H9 (cell line): ENCODE measurements around the gene PTPN12. TPM values are rescaled to one million over a fixed set of nuclear protein-coding genes. Genes with fewer than 3 reads are reported as not detected.

Source experiments
- DNase-seq: peaks from one replicate; pipeline ENCODE4 v3.0.0-alpha.2; 2017
- H2AFZ ChIP-seq: one replicate; pipeline ENCODE4 v1.6.1; 2013; ENCODE audit warnings: mild to moderate bottlenecking, low read length, control low read depth, moderate library complexity
- H2AK5ac ChIP-seq: 2 replicates; pipeline ENCODE4 v1.6.1; 2013; ENCODE audit warnings: low read length, control low read depth, mixed read lengths; ENCODE audit not compliant: insufficient read length
- H2BK120ac ChIP-seq: one replicate; pipeline ENCODE4 v1.6.1; 2013; ENCODE audit warnings: low read depth, mild to moderate bottlenecking, low read length, control low read depth, inconsistent platforms; ENCODE audit not compliant: poor library complexity, severe bottlenecking
- H2BK12ac ChIP-seq: 2 replicates; pipeline ENCODE4 v1.6.1; 2013; ENCODE audit warnings: low read length, control low read depth, mixed read lengths, low read depth; ENCODE audit not compliant: insufficient read length
- H2BK15ac ChIP-seq: 2 replicates; pipeline ENCODE4 v1.6.1; 2013; ENCODE audit warnings: low read depth, low read length, control low read depth
- H2BK20ac ChIP-seq: one replicate; pipeline ENCODE4 v1.6.1; 2013; ENCODE audit warnings: low read depth, mild to moderate bottlenecking, low read length, control low read depth, inconsistent platforms; ENCODE audit not compliant: poor library complexity, severe bottlenecking
- H2BK5ac ChIP-seq: 2 replicates; pipeline ENCODE4 v1.6.1; 2013; ENCODE audit warnings: low read length, control low read depth, mixed read lengths; ENCODE audit not compliant: insufficient read length
- H3K14ac ChIP-seq: 2 replicates; pipeline ENCODE4 v1.6.1; 2013; ENCODE audit warnings: low read length, control low read depth; ENCODE audit not compliant: insufficient read depth
- H3K18ac ChIP-seq: 2 replicates; pipeline ENCODE4 v1.6.1; 2013; ENCODE audit warnings: low read depth, mild to moderate bottlenecking, mixed read lengths, low read length, control low read depth; ENCODE audit not compliant: insufficient read length
- H3K23ac ChIP-seq: 2 replicates; pipeline ENCODE4 v1.6.1; 2013; ENCODE audit warnings: low read length, control low read depth, mixed read lengths, low read depth; ENCODE audit not compliant: insufficient read length
- H3K23me2 ChIP-seq: 2 replicates; pipeline ENCODE4 v1.6.1; 2013; ENCODE audit warnings: low read depth, mild to moderate bottlenecking, mixed read lengths, low read length, control low read depth; ENCODE audit not compliant: insufficient read length, poor library complexity, severe bottlenecking
- H3K27ac ChIP-seq: 2 replicates; pipeline ENCODE4 v1.5.1; 2013; ENCODE audit warnings: low read length, control low read depth, mixed read lengths, low read depth; ENCODE audit not compliant: insufficient read length
- H3K27me3 ChIP-seq: 2 replicates; pipeline ENCODE4 v1.6.1; 2013; ENCODE audit warnings: low read length, control low read depth, inconsistent platforms; ENCODE audit not compliant: insufficient read depth
- H3K4ac ChIP-seq: 2 replicates; pipeline ENCODE4 v1.6.1; 2013; ENCODE audit warnings: low read depth, mild to moderate bottlenecking, control low read depth, inconsistent platforms, low read length, moderate library complexity
- H3K4me1 ChIP-seq: 2 replicates; pipeline ENCODE4 v1.6.1; 2013; ENCODE audit warnings: low read length, control low read depth, inconsistent platforms; ENCODE audit not compliant: insufficient read depth
- H3K4me2 ChIP-seq: 2 replicates; pipeline ENCODE4 v1.6.1; 2013; ENCODE audit warnings: low read length, control low read depth, mixed read lengths; ENCODE audit not compliant: insufficient read length, insufficient read depth
- H3K56ac ChIP-seq: 2 replicates; pipeline ENCODE4 v1.6.1; 2013; ENCODE audit warnings: low read depth, mild to moderate bottlenecking, mixed read lengths, low read length, control low read depth; ENCODE audit not compliant: insufficient read length
- H3K79me1 ChIP-seq: 2 replicates; pipeline ENCODE4 v1.6.1; 2013; ENCODE audit warnings: low read depth, mild to moderate bottlenecking, moderate library complexity, low read length, control low read depth, inconsistent platforms; ENCODE audit not compliant: insufficient read depth, poor library complexity, severe bottlenecking
- H3K79me2 ChIP-seq: 2 replicates; pipeline ENCODE4 v1.6.1; 2013; ENCODE audit warnings: low read length, control low read depth, inconsistent platforms; ENCODE audit not compliant: insufficient read depth
- H3K9ac ChIP-seq: 2 replicates; pipeline ENCODE4 v1.6.1; 2013; ENCODE audit warnings: low read length, control low read depth, mixed read lengths; ENCODE audit not compliant: insufficient read length; ENCODE audit errors: extremely low read depth
- H3K9me3 ChIP-seq: one replicate; pipeline ENCODE4 v1.6.1; 2013; ENCODE audit warnings: low read depth, low read length, inconsistent platforms; ENCODE audit not compliant: control insufficient read depth
- H3T11ph ChIP-seq: one replicate; pipeline ENCODE4 v1.6.1; 2013; ENCODE audit warnings: mild to moderate bottlenecking, low read length, control low read depth, inconsistent platforms
- H4K20me1 ChIP-seq: one replicate; pipeline ENCODE4 v1.6.1; 2013; ENCODE audit not compliant: control insufficient read depth, insufficient read length, insufficient read depth
- H4K5ac ChIP-seq: 2 replicates; pipeline ENCODE4 v1.6.1; 2013; ENCODE audit warnings: low read depth, mild to moderate bottlenecking, mixed read lengths, low read length, control low read depth; ENCODE audit not compliant: insufficient read length
- H4K8ac ChIP-seq: replicated peaks from 2 replicates; pipeline ENCODE4 v1.6.1; 2013; ENCODE audit warnings: low read length, control low read depth, mixed read lengths, low read depth; ENCODE audit not compliant: insufficient read length
- H4K91ac ChIP-seq: 2 replicates; pipeline ENCODE4 v1.6.1; 2013; ENCODE audit warnings: low read depth, mild to moderate bottlenecking, moderate library complexity, mixed read lengths, low read length, control low read depth; ENCODE audit not compliant: insufficient read length
- H3K27ac Mint-ChIP-seq, 3 experiments: 2 replicates in 2 of 3; 3 replicates in 1 of 3; pipeline ENCODE4 v1.8.0; 2020 to 2021; ENCODE audit warnings: mixed read lengths in 3 of 3, mild to moderate bottlenecking in 1 of 3, moderate library complexity in 1 of 3
- H3K27me3 Mint-ChIP-seq: 2 replicates; pipeline ENCODE4 v1.8.0; 2021; ENCODE audit warnings: low read depth, mild to moderate bottlenecking, moderate library complexity, mixed read lengths
- H3K36me3 Mint-ChIP-seq, 3 experiments: 2 replicates in 2 of 3; 3 replicates in 1 of 3; pipeline ENCODE4 v1.8.0; 2020 to 2021; ENCODE audit warnings: low read depth in 3 of 3, mixed read lengths in 3 of 3; ENCODE audit not compliant: insufficient read depth in 1 of 3
- H3K4me1 Mint-ChIP-seq, 2 experiments: 2 replicates each; pipeline ENCODE4 v1.8.0; 2020; ENCODE audit warnings: mixed read lengths in 2 of 2
- H3K4me3 Mint-ChIP-seq, 2 experiments: 2 replicates in 1 of 2; 3 replicates in 1 of 2; pipeline ENCODE4 v1.8.0; 2020 to 2021; ENCODE audit warnings: mild to moderate bottlenecking in 2 of 2, mixed read lengths in 2 of 2, moderate library complexity in 1 of 2
- H3K9me3 Mint-ChIP-seq, 2 experiments: 2 replicates in 1 of 2; 3 replicates in 1 of 2; pipeline ENCODE4 v1.8.0; 2020; ENCODE audit warnings: mild to moderate bottlenecking in 2 of 2, mixed read lengths in 2 of 2, moderate library complexity in 1 of 2
- CTCF ChIP-seq: fragments of 200-600 bp; sonication (generic); conservative IDR thresholded peaks from 3 replicates; pipeline ENCODE4 v1.8.0; 2021; ENCODE audit warnings: antibody characterized with exemption, mild to moderate bottlenecking
- total RNA-seq: library from RNA; stranded (reverse); gene quantifications from 2 replicates; pipeline ENCODE4 v1.2.1, GENCODE V29; 2021

Gene PTPN12
- total RNA-seq, 1 experiment from 2014 or later, result 128 TPM

GRCh38 chr7:77606562-77606961, 69.5 kb downstream of the PTPN12 start:
- no peak overlapping the region for H2BK5ac ChIP-seq
- H3K9me3 Mint-ChIP-seq, result no peaks in the 10 kb centered on the region
- no peak overlapping the region for H2BK20ac ChIP-seq
- no peak overlapping the region for H3T11ph ChIP-seq
- H3K36me3 Mint-ChIP-seq, result peaks cover 9 to 56% (median 45%) of the 10 kb centered on the region in 3 experiments; a peak in 6 of 7 replicates
- no peak overlapping the region for H2BK15ac ChIP-seq
- H4K91ac ChIP-seq, result no peak overlapping the region
- no peaks in the 10 kb centered on the region for H3K23me2 ChIP-seq
- no peak for DNase-seq
- H3K18ac ChIP-seq, result no peak overlapping the region
- H3K4me1 ChIP-seq, result no peaks in the 10 kb centered on the region
- H3K27ac Mint-ChIP-seq, result peak overlapping the region in 1 of 3 experiments; percentile 59; a peak in 1 of 7 replicates
- no peaks in the 10 kb centered on the region for H4K20me1 ChIP-seq
- no peaks in the 10 kb centered on the region for H3K4me1 Mint-ChIP-seq
- H3K79me1 ChIP-seq, result no peaks in the 10 kb centered on the region
- no peak overlapping the region for H3K23ac ChIP-seq
- no peak overlapping the region for H3K56ac ChIP-seq
- no peak overlapping the region for H4K5ac ChIP-seq
- H3K27me3 ChIP-seq, result no peaks in the 10 kb centered on the region
- H3K14ac ChIP-seq, result no peak overlapping the region
- H3K9ac ChIP-seq, result no peak overlapping the region
- no peak overlapping the region for H2BK120ac ChIP-seq
- H2AK5ac ChIP-seq, result no peak overlapping the region
- no peak overlapping the region for H4K8ac ChIP-seq
- H3K4me3 Mint-ChIP-seq, result no peak overlapping the region
- H3K4ac ChIP-seq, result no peak overlapping the region
- TF ChIP-seq CTCF, result no peak
- H3K4me2 ChIP-seq, result no peak overlapping the region
- H3K9me3 ChIP-seq, result no peaks in the 10 kb centered on the region
- H3K27me3 Mint-ChIP-seq, result no peaks in the 10 kb centered on the region
- no peak overlapping the region for H3K27ac ChIP-seq
- H3K79me2 ChIP-seq, result no peaks in the 10 kb centered on the region
- no peak overlapping the region for H2BK12ac ChIP-seq
- no peak overlapping the region for H2AFZ ChIP-seq
